ENCODE measurements around the gene ATXN7L1.
"Not testable (repeated sequence)": the region's sequence is repeated elsewhere in the genome, so short reads cannot be mapped to it uniquely, and the experiment has no call there.

ATXN7L1 gene

GRCh38 chr7:105699568-105700236, 176.7 kb downstream of the ATXN7L1 start:
- DNase-seq: no peak
- in situ Hi-C loops (cut with MboI; ENCODE audit: low pct_unique_long_range_greater_than_20kb, low sequenced_read_pairs): no loop called here

- in situ Hi-C loops (cut with MboI; ENCODE audit: low pct_unique_long_range_greater_than_20kb, low sequenced_read_pairs): no loop called here
- DNase-seq: no peak
These were observed 177.9 kb downstream of the ATXN7L1 start for GRCh38 chr7:105698531-105698930.

- DNase-seq: no peak
- in situ Hi-C loops (cut with MboI; ENCODE audit: low pct_unique_long_range_greater_than_20kb, low sequenced_read_pairs): no loop called here
These were observed 178.6 kb downstream of the ATXN7L1 start for GRCh38 chr7:105697753-105698152.

- DNase-seq; in situ Hi-C loops (cut with MboI; ENCODE audit: low pct_unique_long_range_greater_than_20kb, low sequenced_read_pairs): not testable (repeated sequence)
These were observed 179.2 kb downstream of the ATXN7L1 start for GRCh38 chr7:105697169-105697568.

- DNase-seq: no peak
- in situ Hi-C loops (cut with MboI; ENCODE audit: low pct_unique_long_range_greater_than_20kb, low sequenced_read_pairs): no loop called here
These were observed 182.8 kb downstream of the ATXN7L1 start for GRCh38 chr7:105693576-105693975.

- in situ Hi-C loops (cut with MboI; ENCODE audit: low pct_unique_long_range_greater_than_20kb, low sequenced_read_pairs): no loop called here
- no peak for DNase-seq
These were observed 184.5 kb downstream of the ATXN7L1 start for GRCh38 chr7:105691680-105692564.

- in situ Hi-C loops (cut with MboI; ENCODE audit: low pct_unique_long_range_greater_than_20kb, low sequenced_read_pairs): no loop called here
- no peak for DNase-seq
These were observed 185.2 kb downstream of the ATXN7L1 start for GRCh38 chr7:105691082-105691679.

- DNase-seq: no peak
- in situ Hi-C loops (cut with MboI; ENCODE audit: low pct_unique_long_range_greater_than_20kb, low sequenced_read_pairs): no loop called here
These were observed 186.0 kb downstream of the ATXN7L1 start for GRCh38 chr7:105690325-105690945.

GRCh38 chr7:105689067-105689819, 187.2 kb downstream of the ATXN7L1 start:
- no peak for DNase-seq
- in situ Hi-C loops (cut with MboI; ENCODE audit: low pct_unique_long_range_greater_than_20kb, low sequenced_read_pairs): no loop called here

- no peak for DNase-seq
- in situ Hi-C loops (cut with MboI; ENCODE audit: low pct_unique_long_range_greater_than_20kb, low sequenced_read_pairs): no loop called here
These were observed 187.8 kb downstream of the ATXN7L1 start for GRCh38 chr7:105688617-105689016.

GRCh38 chr7:105685161-105685560, 191.2 kb downstream of the ATXN7L1 start:
- in situ Hi-C loops (cut with MboI; ENCODE audit: low pct_unique_long_range_greater_than_20kb, low sequenced_read_pairs): no loop called here
- DNase-seq: no peak

GRCh38 chr7:105682341-105683060, 193.9 kb downstream of the ATXN7L1 start:
- DNase-seq: no peak

GRCh38 chr7:105680505-105681187, 195.8 kb downstream of the ATXN7L1 start:
- DNase-seq: no peak
- in situ Hi-C loops (cut with MboI; ENCODE audit: low pct_unique_long_range_greater_than_20kb, low sequenced_read_pairs): no loop called here

More at GRCh38 chr7:105682341-105683060, 193.9 kb downstream of the ATXN7L1 start:
- in situ Hi-C loops (cut with MboI; ENCODE audit: low pct_unique_long_range_greater_than_20kb, low sequenced_read_pairs): no loop called here

GRCh38 chr7:105678811-105679495, 197.4 kb downstream of the ATXN7L1 start:
- in situ Hi-C loops (cut with MboI; ENCODE audit: low pct_unique_long_range_greater_than_20kb, low sequenced_read_pairs): no loop called here
- DNase-seq: peak; percentile 87

- peak; percentile 76 for DNase-seq
- in situ Hi-C loops (cut with MboI; ENCODE audit: low pct_unique_long_range_greater_than_20kb, low sequenced_read_pairs): no loop called here
These were observed 198.4 kb downstream of the ATXN7L1 start for GRCh38 chr7:105677817-105678573.

GRCh38 chr7:105677410-105677730, 199.0 kb downstream of the ATXN7L1 start:
- in situ Hi-C loops (cut with MboI; ENCODE audit: low pct_unique_long_range_greater_than_20kb, low sequenced_read_pairs): no loop called here
- DNase-seq: no peak

- peak; percentile 75 for DNase-seq
- in situ Hi-C loops (cut with MboI; ENCODE audit: low pct_unique_long_range_greater_than_20kb, low sequenced_read_pairs): no loop called here
These were observed 200.4 kb downstream of the ATXN7L1 start for GRCh38 chr7:105675934-105676371.
